Activated CD8-positive, alpha-beta T cell treated with anti-CD3 and anti-CD28 coated beads for 36 hours (primary cell): ENCODE measurements around the gene ZNF335. TPM values are rescaled to one million over a fixed set of nuclear protein-coding genes. Genes with fewer than 3 reads are reported as not detected.

Experiments
- ATAC-seq: fragments of 200-7000 bp; cut with Tn5 transposase; one replicate; pipeline ENCODE4 v1.10.0; 2021; ENCODE audit warnings: mild to moderate bottlenecking, moderate library complexity
- CTCF ChIA-PET: fragments of 350-600 bp; sonication (Branson Sonifier 250); formaldehyde crosslinking; loops from one replicate; lab custom pipeline; 2021; ENCODE audit warnings: antibody characterized with exemption; lab: Charles Lee
- POLR2A ChIA-PET: fragments of 350-600 bp; sonication (Branson Sonifier 250); formaldehyde crosslinking; loops from one replicate; lab custom pipeline; 2021; ENCODE audit warnings: antibody characterized with exemption; lab: Charles Lee
- DNase-seq: peaks from one replicate; pipeline ENCODE4 v3.0.0-alpha.2; 2020
- H3K27ac Mint-ChIP-seq: one replicate; pipeline ENCODE4 v1.8.0; 2021; ENCODE audit warnings: mild to moderate bottlenecking, mixed read lengths
- H3K27me3 Mint-ChIP-seq: one replicate; pipeline ENCODE4 v1.8.0; 2021; ENCODE audit warnings: mixed read lengths
- H3K36me3 Mint-ChIP-seq: one replicate; pipeline ENCODE4 v1.8.0; 2021; ENCODE audit warnings: low read depth, mixed read lengths
- H3K4me1 Mint-ChIP-seq: one replicate; pipeline ENCODE4 v1.8.0; 2021; ENCODE audit warnings: low read depth, mixed read lengths
- H3K4me3 Mint-ChIP-seq: one replicate; pipeline ENCODE4 v1.8.0; 2021; ENCODE audit warnings: mild to moderate bottlenecking, moderate library complexity, mixed read lengths
- H3K9me3 Mint-ChIP-seq: one replicate; pipeline ENCODE4 v1.8.0; 2021; ENCODE audit warnings: mixed read lengths
- CTCF ChIP-seq: fragments of 200-600 bp; IDR thresholded peaks from one replicate; pipeline ENCODE4 v1.8.0; 2022; ENCODE audit warnings: antibody characterized with exemption, mild to moderate bottlenecking
- intact Hi-C: fragments of 100-400 bp; cut with micrococcal nuclease; formaldehyde crosslinking; loops from one replicate; pipeline ENCODE4 v1.10.0; 2022
- total RNA-seq, 2 experiments: library from RNA; stranded (reverse); gene quantifications; one replicate each; pipeline ENCODE4 v1.2.3, GENCODE V29; 2021

The ZNF335 gene
- total RNA-seq, 2 experiments from 2014 or later: 27.0 to 28.8 TPM

DNA sequence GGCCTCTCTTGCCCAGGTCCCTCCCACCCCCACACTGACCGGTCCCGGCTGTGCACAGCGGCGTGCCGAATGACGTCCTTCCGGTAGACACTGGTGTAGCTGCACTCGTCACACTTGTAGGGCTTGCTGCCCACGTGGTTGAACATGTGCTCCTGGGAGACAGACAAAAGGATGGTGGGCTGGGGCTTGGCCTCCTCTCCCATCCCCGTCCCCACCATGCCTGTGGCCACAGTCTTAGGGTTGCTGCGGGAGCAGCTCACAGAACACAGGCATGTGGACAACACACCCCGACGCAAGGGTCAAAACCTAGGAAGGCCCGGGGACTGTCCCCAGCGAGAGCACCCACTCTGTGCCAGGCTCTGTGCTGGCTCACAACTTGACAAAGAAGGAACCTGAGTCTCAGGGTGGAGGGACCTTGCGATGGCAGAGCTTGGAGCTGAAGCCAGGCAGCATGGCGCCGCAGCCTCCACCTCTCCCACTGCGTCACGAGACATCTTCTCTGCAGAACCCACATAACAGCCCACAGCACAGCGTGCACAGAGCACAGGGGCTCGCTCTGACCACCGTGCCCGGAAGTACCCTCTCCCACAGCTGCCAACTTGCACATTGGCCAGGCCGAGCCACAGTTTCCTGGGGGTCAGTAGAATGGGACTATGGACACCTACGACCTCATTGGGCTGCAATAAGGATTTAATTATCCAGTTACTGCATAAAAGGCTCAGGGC is 9.8 kb downstream of the ZNF335 start:
- intact Hi-C loops: no loop called here
- POLR2A ChIA-PET: interaction anchor here (0.7 to 5.8 kb wide), 5 partner anchors 9 to 226 kb away, joined by 4 to 55 read pairs (median 5); partner anchors contain the start of gene ZNF335
- Mint-ChIP-seq H3K9me3 (no peaks in the 10 kb centered on the region), H3K27me3 (no peaks in the 10 kb centered on the region), H3K4me1 (no peaks in the 10 kb centered on the region), H3K27ac (no peak overlapping the region), H3K4me3 (no peak overlapping the region), H3K36me3 (peaks cover 54% of the 10 kb centered on the region)
- no peak for DNase-seq
- CTCF ChIA-PET: interaction anchor here (0.7 to 5.3 kb wide), 6 partner anchors 8 to 163 kb away, joined by 3 to 50 read pairs (median 4); no protein-coding TSS in a partner anchor
- no peak for TF ChIP-seq CTCF
- no peak for ATAC-seq

- H3K36me3 Mint-ChIP-seq: peaks cover 49% of the 10 kb centered on the region
- H3K4me3 Mint-ChIP-seq: no peak overlapping the region
- intact Hi-C loops: no loop called here
- ChIA-PET POLR2A (interaction anchor here (0.9 to 5.8 kb wide), 6 partner anchors 9 to 136 kb away, joined by 3 to 55 read pairs (median 6); partner anchors contain the start of gene ZNF335), CTCF (interaction anchor here (3.5 to 5.3 kb wide), 2 partner anchors 10 to 161 kb away, joined by 25 to 50 read pairs; no protein-coding TSS in a partner anchor)
- H3K27ac Mint-ChIP-seq: no peak overlapping the region
- no peaks in the 10 kb centered on the region for H3K9me3 Mint-ChIP-seq
- DNase-seq (no peak), ATAC-seq (no peak)
- H3K27me3 Mint-ChIP-seq: no peaks in the 10 kb centered on the region
- no peaks in the 10 kb centered on the region for H3K4me1 Mint-ChIP-seq
- TF ChIP-seq CTCF: no peak
These were observed 11.9 kb downstream of the ZNF335 start for GRCh38 chr20:45959956-45960630.

- POLR2A ChIA-PET: interaction anchor here (0.8 to 5.8 kb wide), 7 partner anchors 10 to 24 kb away, joined by 3 to 55 read pairs (median 5); partner anchors contain the start of genes PCIF1 and ZNF335
- H3K27me3 Mint-ChIP-seq: no peaks in the 10 kb centered on the region
- H3K9me3 Mint-ChIP-seq: no peaks in the 10 kb centered on the region
- DNase-seq: no peak
- no peaks in the 10 kb centered on the region for H3K4me1 Mint-ChIP-seq
- TF ChIP-seq CTCF: no peak
- no peak overlapping the region for H3K4me3 Mint-ChIP-seq
- H3K27ac Mint-ChIP-seq: no peak overlapping the region
- ATAC-seq: no peak
- CTCF ChIA-PET: interaction anchor here (1.3 to 5.3 kb wide), 2 partner anchors 11 to 12 kb away, joined by 3 to 50 read pairs; no protein-coding TSS in a partner anchor
- peaks cover 45% of the 10 kb centered on the region for H3K36me3 Mint-ChIP-seq
- intact Hi-C loops: no loop called here
These were observed 12.9 kb downstream of the ZNF335 start for GRCh38 chr20:45959126-45959525.

DNA sequence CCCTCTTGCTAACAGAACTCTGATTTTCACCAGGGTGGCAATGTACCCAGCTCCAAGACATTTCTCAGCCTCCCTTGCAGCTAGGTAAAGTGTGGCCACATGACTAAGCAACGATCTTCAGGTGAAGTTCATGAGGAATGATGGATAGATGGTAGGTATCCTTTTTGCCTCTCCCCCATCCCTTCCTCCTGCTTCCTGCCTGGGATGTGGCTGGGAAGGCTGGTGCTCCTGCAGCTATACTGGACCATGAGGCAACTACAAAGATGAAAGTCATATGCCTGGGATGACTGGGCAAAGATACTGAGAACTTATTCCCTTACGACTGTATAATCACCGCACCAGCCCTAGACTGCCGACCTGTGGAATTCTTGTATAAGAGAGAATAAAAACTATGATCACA is 13.4 kb downstream of the ZNF335 start:
- Mint-ChIP-seq H3K9me3 (no peaks in the 10 kb centered on the region), H3K27ac (no peak overlapping the region), H3K4me1 (no peaks in the 10 kb centered on the region), H3K4me3 (no peak overlapping the region), H3K27me3 (no peaks in the 10 kb centered on the region), H3K36me3 (peaks cover 46% of the 10 kb centered on the region)
- intact Hi-C loops: no loop called here
- POLR2A ChIA-PET: interaction anchor here (0.8 to 5.8 kb wide), 6 partner anchors 10 to 24 kb away, joined by 3 to 55 read pairs (median 6); partner anchors contain the start of genes PCIF1 and ZNF335
- no peak for DNase-seq
- no peak for TF ChIP-seq CTCF
- CTCF ChIA-PET: interaction anchor here (1.3 to 5.3 kb wide), 2 partner anchors 11 to 12 kb away, joined by 3 to 50 read pairs; no protein-coding TSS in a partner anchor
- no peak for ATAC-seq
